Measurements from ENCODE around the gene SPOCK2.

GRCh38 chr10:72085166-72085565, 3.2 kb downstream of the SPOCK2 start:
- no peak for TF ChIP-seq MAX (IDR thresholded peaks at IDR 0.05; ENCODE audit: low read depth)
- no peak for TF ChIP-seq CTCF (IDR thresholded peaks at IDR 0.05)
- TF ChIP-seq TEAD4 (IDR thresholded peaks at IDR 0.05; ENCODE audit: borderline replicate concordance, insufficient read depth) = no peak
- TF ChIP-seq EZH2phosphoT487 (IDR thresholded peaks at IDR 0.05; ENCODE audit: borderline replicate concordance, low read depth) = no peak
- TF ChIP-seq EP300 (IDR thresholded peaks at IDR 0.05; ENCODE audit: borderline replicate concordance in 1 of 2, low read depth in 1 of 2, low read length in 1 of 2) = no peak
- TF ChIP-seq FOXM1 (IDR thresholded peaks at IDR 0.05; ENCODE audit: low read depth) = no peak
- TF ChIP-seq REST (IDR thresholded peaks at IDR 0.05; ENCODE audit: low read depth, low read length) = no peak
- no peak for TF ChIP-seq SMC3 (IDR thresholded peaks at IDR 0.05; ENCODE audit: low read depth, low read length)
- no peak for TF ChIP-seq USF1 (IDR thresholded peaks at IDR 0.05; ENCODE audit: borderline replicate concordance, low read depth)
- no peak for TF ChIP-seq GABPA (IDR thresholded peaks at IDR 0.05; ENCODE audit: low read depth)
- no peak for TF ChIP-seq RAD21 (IDR thresholded peaks at IDR 0.05; ENCODE audit: low read length)
- no peak for TF ChIP-seq NRF1 (IDR thresholded peaks at IDR 0.05; ENCODE audit: low read depth, low read length)
- no peak for TF ChIP-seq CHD2 (IDR thresholded peaks at IDR 0.05; ENCODE audit: low read length, partially characterized antibody)
